HuH-7 (cell line): Measurements from ENCODE around the gene ENAH.
"Not testable (repeated sequence)": the region's sequence is repeated elsewhere in the genome, so short reads cannot be mapped to it uniquely, and the experiment has no call there.

Source experiments
- DNase-seq: peaks from one replicate; pipeline ENCODE4 v3.0.0; 2011; ENCODE audit warnings: low spot score

ENAH gene

GRCh38 chr1:225652729-225653462 lies at the start of gene ENAH:
ENAH (minus strand) TSS chr1:225653123; CDS start chr1:225652690, 433 bp downstream.
- DNase-seq = peak; percentile 88

GRCh38 chr1:225700889-225701465 lies 48.1 kb upstream of the ENAH start:
- DNase-seq = no peak

- peak; percentile 56 for DNase-seq
These were observed 47.4 kb upstream of the ENAH start for GRCh38 chr1:225700164-225700821.

- no peak for DNase-seq
These were observed 46.4 kb upstream of the ENAH start for GRCh38 chr1:225699336-225699735.

GRCh38 chr1:225698194-225698593 lies 45.3 kb upstream of the ENAH start:
- not testable (repeated sequence) for DNase-seq

- DNase-seq = no peak
These were observed 44.5 kb upstream of the ENAH start for GRCh38 chr1:225697428-225697827.

GRCh38 chr1:225695578-225696337 lies 42.8 kb upstream of the ENAH start:
- DNase-seq = no peak

GRCh38 chr1:225694151-225694603 lies 41.3 kb upstream of the ENAH start:
- DNase-seq = peak; percentile 86

GRCh38 chr1:225693697-225694096 lies 40.8 kb upstream of the ENAH start:
- not testable (repeated sequence) for DNase-seq

GRCh38 chr1:225693085-225693696 lies 40.3 kb upstream of the ENAH start:
- no peak for DNase-seq

GRCh38 chr1:225692517-225692879 lies 39.6 kb upstream of the ENAH start:
- DNase-seq = no peak

GRCh38 chr1:225691861-225692516 lies 39.1 kb upstream of the ENAH start:
- no peak for DNase-seq

GRCh38 chr1:225691377-225691776 lies 38.5 kb upstream of the ENAH start:
- DNase-seq = peak; percentile 65

GRCh38 chr1:225689882-225690459 lies 37.0 kb upstream of the ENAH start:
- no peak for DNase-seq

- DNase-seq = no peak
These were observed 35.4 kb upstream of the ENAH start for GRCh38 chr1:225688345-225688744.

- no peak for DNase-seq
These were observed 32.7 kb upstream of the ENAH start for GRCh38 chr1:225685476-225686176.

GRCh38 chr1:225684741-225685140 lies 31.8 kb upstream of the ENAH start:
- no peak for DNase-seq

- no peak for DNase-seq
These were observed 28.3 kb upstream of the ENAH start for GRCh38 chr1:225681231-225681630.

GRCh38 chr1:225678545-225678944 lies 25.6 kb upstream of the ENAH start:
- DNase-seq = no peak

GRCh38 chr1:225677350-225678124 lies 24.6 kb upstream of the ENAH start:
- DNase-seq = no peak
